Stimulated activated naive CD4-positive, alpha-beta T cell (primary cell): Measurements from ENCODE around the gene STK32B.
"Not testable (repeated sequence)": the region's sequence is repeated elsewhere in the genome, so short reads cannot be mapped to it uniquely, and the experiment has no call there.

ENCODE experiments used
- DNase-seq, 6 experiments: peaks; one replicate each; lab custom pipeline; 2025; lab: John Stamatoyannopoulos, UW

Gene STK32B

DNA sequence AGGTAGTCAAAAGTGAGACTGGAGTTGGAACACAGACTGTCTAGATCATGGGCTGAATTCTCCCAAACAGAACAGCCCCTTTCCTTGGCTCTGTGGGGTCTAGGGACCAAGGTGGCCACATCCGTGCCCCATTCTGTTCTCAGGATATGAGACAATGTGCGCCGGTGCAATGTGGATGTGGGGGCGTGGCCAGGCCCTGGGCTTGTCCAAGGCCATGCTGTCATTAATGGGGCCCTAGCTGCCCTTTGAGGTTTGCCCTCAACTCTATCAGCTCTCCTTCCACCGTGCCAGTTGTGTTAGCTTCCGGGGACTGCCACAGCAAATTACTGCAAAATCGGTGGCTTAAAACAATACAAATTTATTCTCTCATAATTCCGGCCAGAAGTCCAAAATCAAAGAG is 344.5 kb downstream of the STK32B start:
- DNase-seq = no peak

DNA sequence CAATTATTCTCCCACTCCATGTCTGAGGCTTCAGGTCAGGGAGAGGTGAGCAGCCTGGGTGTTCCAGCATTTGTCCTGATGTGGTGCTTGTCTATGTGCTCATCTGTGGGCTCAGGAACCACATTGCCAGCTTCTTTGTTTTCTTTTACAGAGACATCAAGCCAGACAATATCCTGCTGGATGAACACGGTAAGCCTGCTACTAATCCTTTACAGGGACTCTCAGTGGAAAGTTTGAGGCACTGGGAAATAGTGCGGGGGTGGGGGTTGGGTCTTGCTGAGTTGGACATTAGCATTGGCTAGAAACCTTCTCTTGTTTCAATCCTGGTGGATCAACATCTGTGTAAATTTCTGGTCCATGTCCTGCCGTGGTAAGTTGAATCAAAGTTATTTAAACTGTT is 346.8 kb downstream of the STK32B start:
- no peak for DNase-seq

DNA sequence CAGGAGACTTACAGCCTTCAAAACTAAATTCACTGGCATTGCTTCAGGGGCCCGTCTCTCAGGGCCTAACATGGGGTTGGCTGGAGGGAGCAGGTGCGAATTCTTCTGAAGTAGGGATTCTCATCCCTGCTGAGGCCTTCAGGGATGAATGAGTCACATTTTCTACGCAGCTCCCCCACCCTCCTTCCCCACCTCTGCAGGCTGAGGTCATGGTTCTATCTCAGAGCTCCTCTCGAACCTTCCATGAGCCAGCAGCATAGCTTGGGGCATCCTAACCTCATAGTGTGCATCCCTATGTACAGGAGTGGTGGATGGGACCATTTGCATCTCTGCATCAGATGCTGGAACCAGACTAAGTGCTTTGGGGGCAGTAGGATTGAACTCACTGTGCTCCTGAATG is 347.8 kb downstream of the STK32B start:
- DNase-seq = no peak

DNA sequence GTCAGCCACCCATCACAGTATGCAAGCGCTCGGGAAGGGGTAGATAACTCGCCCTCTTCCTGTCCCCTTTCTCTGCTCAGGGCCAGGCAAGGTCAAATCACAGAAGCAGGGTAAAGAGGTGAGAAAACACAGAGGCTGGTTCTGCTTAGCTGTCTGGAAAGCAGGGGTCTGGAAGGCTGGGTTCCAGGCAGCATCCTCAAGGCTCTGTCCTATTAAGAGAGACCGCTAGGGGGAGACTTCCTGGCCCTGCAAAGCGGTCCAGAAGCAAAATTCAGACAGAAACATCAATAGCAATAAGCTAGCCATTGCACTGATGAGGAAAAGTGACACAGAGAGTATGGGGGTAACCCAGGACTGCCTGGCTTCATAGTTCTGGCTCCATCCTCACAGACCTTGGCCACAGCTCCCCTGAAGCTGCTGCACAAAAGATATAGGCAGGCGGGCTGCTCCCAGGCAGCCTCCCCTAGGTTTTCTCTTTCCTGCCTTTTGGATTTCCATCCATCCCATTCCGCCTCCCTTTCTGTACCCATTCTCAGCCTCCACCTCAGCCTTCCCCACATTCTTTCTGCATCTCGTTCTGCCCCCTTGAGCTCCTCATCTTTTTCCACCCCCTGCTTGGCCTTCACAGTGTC is 348.6 kb downstream of the STK32B start:
- no peak for DNase-seq

DNA sequence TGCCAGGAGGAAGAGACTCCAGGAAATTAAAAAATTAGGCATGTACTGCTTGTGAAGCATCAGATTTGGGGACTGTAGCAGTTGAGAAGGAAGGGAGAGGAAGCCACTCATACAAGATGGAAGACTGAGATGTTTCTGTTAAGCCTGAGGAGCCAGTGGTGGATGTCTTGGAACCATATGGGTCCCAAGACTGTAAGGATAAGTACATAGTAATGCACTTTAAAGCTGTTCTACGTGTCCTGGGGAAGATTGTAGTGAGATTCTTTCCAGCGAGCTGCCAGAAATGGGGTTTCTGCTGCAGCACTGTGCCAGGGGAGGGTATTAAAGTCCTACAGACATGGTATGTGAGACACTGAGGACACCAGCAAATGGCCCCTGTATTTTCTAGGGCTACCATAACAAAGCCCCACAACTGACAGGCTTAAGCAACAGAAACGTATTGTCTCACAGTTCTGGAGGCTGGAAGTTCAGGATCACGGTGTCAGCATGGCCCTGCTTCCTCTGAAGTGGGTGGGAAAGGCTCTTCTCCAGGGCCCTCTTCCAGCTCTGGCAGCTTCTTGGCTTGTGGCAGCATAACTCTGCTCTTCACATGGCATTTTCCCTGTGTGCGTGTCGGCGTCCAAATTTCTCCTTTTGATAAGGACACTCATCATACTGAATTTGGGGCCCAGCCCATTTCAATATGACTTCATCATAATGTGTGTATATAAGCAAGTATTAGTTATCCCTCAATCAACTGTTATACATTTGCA is 352.6 kb downstream of the STK32B start:
- no peak for DNase-seq

DNA sequence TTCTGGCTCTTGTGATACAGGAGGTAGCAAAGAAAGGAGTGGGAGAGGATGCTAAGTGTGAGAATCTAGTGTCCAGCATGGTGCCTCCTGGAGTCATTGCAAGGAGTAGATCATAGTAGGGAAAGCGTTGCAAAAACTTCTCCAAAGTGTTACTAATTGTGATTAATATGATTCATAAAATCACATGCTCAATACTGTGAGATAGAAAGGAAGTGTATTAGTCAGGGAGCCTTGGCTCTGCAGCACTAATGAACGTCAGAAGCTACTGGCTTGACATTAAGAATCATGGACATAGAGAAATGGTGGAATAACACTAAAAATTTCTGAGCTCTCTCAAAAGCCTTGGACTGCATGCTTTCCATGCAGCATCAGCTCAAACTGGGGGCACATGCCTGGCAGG is 358.0 kb downstream of the STK32B start:
- DNase-seq = no peak

DNA sequence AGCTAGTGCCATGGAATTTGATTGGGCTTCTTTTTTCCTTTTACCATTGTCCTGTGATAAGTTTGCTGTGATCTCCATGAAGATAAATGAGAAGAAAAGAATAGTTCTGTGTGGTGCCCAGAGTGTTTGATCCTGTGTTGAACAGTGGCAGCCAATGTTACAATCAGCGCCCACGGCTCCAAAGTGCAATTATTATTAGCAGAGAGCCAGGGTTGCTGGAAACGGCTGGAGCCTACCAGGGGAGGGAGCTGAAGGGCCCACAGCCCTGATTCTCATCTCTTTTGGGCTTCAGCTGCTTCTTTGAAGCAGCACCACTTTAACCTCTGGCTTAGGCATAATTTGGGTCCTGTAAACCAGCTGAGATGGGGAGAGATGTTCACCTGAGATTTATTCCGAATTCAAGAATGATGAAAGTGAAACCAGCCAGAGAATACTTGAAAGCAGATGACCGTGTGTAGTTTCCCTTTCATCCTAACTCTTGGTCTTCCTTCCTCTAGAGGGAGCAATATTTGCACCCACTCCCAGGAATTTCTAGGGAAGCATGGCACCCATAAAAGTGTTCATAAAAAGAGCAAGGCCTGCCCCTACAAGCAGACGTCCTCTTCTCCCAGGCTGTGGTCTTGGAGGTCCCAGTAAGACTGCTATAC is 358.8 kb downstream of the STK32B start:
- no peak for DNase-seq

DNA sequence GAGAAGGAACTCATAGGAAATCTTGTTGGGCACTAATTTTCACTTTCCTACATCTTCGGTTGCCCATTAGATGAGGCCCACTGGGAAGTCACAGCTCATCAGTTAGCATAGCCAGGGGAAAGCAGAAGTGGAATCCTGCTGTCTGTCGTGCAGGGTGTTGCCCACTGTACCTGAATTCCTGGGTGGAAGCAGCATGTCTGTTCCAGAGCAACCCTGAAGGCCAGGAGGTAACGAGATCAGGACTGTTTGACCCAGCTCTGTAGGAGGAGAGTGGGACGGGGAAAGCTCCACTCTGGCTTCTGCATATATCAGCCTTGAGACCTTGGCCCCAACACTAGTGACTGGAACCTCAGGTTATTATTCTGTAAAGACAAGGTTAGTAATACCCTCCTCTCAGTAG is 361.0 kb downstream of the STK32B start:
- no peak for DNase-seq

DNA sequence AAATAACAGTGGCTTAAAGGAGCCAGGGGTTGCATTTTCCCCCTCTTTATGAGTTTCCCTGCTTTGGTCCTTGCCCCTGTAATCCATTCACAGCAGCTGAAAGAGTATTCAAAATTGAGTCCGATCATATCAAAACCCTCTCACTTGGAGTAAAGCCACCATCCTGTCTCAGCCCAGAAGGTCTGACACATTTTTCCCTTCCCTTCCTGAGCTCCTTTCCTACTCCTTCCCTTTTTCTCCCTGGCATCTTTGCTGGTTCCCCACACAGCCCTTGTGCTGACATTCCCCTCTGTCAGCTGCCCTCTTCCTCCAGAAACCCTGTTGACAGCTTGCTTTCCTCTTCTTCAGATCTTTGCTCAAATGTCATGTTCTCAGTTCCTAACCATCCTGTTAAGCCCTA is 361.5 kb downstream of the STK32B start:
- no peak for DNase-seq

DNA sequence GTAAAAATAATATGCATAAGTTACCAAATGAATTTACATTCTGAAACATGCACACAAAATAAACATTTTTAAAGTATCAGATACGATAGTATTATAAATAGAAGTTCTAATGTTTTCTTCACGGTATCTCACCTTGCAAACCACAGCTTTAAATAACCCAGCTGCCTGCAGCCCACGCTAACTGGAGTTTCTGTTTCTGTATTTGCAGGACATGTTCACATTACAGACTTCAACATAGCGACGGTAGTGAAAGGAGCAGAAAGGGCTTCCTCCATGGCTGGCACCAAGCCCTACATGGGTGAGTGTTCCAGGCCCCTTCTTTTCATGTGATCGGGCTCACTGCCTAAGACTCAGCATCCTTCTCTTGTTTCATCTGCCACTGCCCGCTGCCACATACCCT is 365.4 kb downstream of the STK32B start:
- DNase-seq = no peak

DNA sequence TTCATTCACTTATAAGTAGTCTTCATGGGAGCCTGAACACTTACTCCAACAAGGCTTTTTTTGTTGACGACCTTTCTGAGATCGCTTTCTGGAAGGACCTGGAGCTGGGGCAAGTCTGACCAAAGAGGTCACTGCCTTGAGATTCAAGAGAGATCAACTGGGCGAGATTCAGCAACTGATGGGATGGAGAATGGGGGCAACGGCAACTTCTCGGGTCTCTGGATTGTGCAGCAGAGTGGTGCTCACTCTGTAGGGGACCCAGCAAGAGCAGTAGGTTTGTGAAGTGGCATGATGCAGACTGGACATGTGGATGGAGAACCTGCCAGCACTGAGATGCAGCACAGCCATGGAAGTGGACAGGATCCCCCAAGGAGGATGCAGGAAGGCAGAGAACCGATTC is 369.0 kb downstream of the STK32B start:
- no peak for DNase-seq

DNA sequence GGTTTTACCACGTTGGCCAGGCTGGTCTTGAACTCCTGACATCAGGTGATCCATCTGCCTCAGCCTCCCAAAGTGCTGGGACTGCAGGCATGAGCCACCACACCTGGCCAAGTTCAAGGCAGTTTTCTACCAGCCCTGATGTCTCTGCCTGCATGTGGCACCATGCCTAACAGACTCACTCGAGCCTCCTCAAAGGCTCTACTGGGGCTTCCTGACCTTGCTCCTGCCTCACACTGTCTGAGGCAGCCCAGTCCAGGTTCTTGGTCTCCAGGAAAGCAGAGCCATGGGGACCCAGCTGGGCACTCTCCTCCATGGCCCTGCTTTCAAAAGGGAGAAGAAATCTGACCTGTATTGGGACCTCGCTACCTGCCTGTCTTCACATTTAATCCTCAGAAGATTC is 370.1 kb downstream of the STK32B start:
- DNase-seq = no peak

DNA sequence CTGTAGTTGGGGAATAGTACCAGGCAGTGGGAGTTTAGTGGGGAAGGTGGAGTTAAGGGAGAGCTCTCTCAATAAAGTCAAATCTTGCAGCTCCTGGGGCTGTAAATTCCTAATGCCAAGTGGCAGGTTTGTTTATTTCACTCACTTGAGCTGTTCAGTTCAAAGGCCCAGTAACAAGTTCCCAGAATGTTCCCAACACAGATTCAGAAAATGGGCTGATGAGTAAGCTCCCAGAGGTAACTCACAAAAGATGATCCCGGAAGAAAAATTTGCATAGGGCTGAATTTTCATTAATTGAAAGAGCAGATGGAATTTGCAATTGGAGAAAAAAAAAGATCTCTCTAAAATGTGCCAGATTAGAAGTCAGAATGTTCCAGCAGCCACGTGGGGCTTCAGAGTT is 370.9 kb downstream of the STK32B start:
- no peak for DNase-seq

DNA sequence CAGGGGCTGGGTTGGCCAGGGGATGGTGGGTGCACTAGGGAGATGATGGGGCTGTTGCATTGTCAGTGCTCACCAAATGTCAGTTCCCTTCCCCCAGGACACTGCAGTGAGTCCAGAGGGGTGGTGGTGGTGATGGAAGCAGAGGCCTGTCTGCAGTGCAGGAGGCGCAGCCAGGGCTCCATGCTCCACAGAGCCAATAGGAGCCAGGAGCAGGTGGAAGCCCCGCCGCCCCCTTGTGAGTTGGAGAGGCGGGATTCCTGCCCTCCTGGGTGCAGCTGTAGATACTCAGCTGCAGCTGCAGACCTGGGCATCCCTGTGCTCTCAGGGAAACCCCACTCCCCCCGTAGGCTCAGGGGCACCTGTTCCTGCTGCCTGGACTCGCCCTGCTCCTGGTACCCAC is 372.4 kb downstream of the STK32B start:
- no peak for DNase-seq

DNA sequence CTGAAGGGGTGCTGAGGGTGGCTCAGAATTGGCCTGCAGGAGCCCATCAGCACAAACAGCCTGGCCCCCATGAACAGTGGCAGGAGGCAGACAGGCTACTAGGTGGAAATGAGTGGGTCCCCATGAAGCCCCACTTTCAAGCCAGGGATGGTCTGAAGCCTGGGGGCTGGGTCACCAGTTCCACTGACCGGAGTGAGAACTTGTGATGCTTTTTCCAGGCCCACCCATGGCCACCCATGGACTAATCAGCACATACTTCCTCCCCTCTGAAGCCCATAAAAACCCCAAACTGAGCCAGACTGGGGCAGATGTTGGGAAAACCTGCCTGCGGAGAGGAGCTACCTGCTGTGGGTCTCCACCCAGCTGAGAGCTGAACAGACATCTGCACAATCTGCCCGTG is 372.9 kb downstream of the STK32B start:
- no peak for DNase-seq

DNA sequence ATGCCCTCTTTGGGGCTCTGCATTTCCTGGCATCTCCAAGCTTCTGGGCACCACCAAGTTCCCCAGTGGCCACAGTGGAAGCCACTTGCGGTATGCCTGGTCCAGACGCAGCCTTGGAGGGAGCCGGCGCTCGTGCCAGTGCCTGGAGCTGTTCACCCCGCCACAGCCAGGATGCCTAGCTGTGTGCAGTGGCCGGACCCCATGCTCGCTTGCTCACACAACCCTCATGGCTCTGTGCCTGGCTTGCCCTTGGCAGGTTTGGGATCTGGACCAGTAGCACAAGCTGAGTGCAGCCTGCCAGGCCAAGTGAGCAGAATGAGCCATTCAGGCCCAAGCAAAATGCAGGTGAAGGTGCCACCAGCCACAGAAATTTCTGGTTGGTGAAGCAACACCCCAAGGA is 373.6 kb downstream of the STK32B start:
- DNase-seq = no peak

DNA sequence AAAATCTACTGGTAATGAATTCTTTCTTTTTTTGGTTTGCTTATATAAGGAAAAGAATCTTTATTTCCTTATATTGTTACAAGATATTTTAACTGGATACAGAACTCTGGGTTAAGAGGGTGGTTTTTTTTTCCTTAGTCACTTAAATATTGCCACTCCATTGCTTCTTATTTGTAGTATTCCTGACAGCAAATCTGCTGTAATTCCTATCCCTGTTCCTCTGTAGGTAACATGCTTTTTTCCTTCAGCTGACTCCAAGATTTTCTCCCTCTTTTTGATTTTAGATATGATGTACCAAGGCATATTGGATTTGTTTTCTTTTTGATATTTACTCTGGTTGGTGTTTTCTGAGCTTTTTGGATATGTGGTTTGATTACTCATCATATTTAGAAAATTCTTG is 378.5 kb downstream of the STK32B start:
- no peak for DNase-seq

DNA sequence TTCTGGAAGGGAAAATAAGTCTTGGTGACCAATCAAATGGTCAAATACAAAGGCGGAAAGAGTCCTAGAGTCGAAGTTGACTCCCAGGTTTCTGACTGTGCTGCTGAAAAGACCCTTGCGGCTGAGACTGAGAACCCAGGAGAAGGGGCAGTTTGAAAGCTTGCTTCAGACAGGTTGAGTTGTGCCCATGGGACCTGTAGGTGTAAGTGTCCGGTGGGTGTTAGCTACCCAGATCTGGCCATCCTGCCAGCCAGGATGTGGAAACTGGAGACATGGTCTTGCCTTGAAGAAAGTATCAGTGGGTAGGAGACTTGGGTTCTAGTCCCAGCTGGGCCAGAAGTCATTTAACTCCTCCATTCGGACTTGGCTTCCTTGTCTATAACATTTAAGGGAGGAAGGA is 381.9 kb downstream of the STK32B start:
- DNase-seq = no peak

DNA sequence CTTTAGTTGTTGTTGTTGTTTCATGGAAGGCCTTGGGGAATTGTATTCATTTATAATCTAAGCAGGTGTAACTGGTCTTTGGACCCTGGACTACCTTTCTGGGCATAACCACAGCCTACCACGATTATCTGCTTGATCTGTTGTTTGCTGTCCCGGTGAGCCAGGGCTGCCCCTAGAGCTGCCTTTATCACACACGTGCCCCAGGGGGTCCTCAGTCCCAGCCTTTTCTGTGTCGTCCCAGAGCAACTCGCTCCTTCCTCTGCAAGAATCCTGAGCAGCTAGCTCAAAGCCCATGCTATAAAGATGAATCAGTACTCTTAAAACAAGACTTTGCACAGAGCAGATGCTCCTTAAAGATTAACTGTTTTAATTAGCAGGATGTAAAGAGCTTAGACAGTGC is 383.9 kb downstream of the STK32B start:
- DNase-seq = no peak

DNA sequence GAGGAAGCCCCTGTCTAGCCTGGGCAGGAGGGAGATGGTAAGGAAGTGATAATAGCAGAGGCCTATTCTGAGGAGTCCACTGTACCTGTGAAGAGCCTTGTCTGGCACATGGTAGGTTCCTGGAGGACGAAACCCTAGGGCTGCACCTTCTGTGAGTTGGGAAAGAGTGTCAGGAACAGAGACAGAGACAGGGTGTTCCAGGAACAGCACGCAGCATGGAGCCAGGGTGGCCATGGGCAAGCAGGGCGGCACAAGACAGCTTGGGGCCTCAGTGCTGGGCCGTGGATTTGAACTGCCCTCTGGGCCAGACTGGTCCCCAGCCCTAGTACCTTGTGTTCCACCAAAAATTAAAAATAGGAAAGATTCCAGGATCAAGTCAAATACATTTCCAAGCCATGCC is 384.5 kb downstream of the STK32B start:
- DNase-seq = no peak

DNA sequence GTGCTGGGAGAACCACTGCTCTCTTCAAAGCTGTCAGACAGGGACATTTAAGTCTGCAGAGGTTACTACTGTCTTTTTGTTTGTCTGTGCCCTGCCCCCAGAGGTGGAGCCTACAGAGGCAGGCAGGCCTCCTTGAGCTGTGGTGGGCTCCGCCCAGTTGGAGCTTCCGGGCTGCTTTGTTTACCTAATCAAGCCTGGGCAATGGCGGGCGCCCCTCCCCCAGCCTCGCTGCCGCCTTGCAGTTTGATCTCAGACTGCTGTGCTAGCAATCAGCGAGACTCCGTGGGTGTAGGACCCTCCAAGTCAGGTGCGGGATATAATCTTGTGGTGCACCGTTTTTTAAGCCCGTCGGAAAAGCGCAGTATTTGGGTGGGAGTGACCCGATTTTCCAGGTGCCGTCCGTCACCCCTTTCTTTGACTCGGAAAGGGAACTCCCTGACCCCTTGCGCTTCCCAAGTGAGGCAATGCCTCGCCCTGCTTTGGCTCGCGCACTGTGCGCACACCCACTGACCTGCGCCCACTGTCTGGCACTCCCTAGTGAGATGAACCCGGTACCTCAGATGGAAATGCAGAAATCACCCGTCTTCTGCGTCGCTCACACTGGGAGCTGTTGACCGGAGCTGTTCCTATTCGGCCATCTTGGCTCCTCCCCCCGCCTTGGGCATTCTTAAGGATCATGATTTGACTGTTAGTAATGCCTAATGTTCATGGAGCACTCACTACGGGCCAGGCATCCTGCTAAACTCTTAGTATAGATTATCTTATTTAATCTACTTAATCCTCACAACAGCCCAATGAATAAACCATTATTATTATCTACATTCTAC is 392.9 kb downstream of the STK32B start:
- DNase-seq = not testable (repeated sequence)

DNA sequence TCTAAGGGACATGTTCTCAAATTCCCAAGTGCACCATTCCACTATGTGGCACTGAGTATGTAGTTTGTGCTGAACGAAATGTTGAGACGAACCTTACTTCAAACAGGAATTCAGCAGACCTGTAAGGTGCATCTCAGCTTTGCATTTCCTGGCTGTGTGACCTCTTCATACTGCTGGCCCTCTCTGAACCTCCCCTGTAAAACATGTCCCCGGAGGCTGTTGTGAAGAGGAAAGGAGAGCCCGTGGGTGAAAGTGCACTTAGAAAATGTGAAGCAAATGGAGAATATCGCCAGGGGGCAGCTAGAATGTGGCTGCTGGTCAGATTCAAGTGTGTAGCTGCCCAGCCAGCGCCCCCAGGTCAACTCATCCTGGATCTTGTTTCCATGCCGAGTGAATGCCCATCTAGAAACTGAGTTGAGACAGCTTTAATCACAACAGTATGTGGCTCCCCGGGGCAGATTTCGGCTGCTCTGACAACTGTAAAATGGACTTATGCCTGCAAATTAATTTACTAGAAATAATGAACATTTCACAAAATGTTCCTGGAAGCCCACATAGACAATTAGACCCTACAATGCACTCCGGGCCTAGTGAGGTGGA is 393.7 kb downstream of the STK32B start:
- no peak for DNase-seq
